ENCODE data around the gene THBS2. TPM values are rescaled to one million over a fixed set of nuclear protein-coding genes. Genes with fewer than 3 reads are reported as not detected.

THBS2 gene
- total and polyA plus RNA-seq, 11 donors, result 1.9 to 51.7 (median 15.9) TPM

- ATAC-seq, result no peak
- no peaks in the 10 kb centered on the region for H3K27me3 ChIP-seq
- intact Hi-C loops (cut with DNase I), result loop anchor here in 1 of 10 donors (2.0 kb wide), 1 partner anchor 47 kb away; no protein-coding TSS in a partner anchor
Measured at GRCh38 chr6:169211881-169212280, 41.8 kb downstream of the THBS2 start.

GRCh38 chr6:169210611-169211010, 43.0 kb downstream of the THBS2 start:
- Histone ChIP-seq H3K27me3 (no peaks in the 10 kb centered on the region), H3K27ac (no peak overlapping the region), H3K4me3 (no peak overlapping the region), H3K4me1 (peaks cover 0 to 30% (median 11%) of the 10 kb centered on the region in 12 donors), H3K36me3 (peaks cover 0 to under 1% (median 0%) of the 10 kb centered on the region in 9 donors), H3K9me3 (peaks cover 0 to 23% (median 6%) of the 10 kb centered on the region in 12 donors)
- WGBS, 4 donors, result 85 to 93% (median 90%) methylated on average over 3 of the region's 3 CpGs
- DNase-seq (no peak), ATAC-seq (no peak)
- TF ChIP-seq POLR2A (IDR thresholded peaks at IDR 0.05) (no peak), CTCF (IDR thresholded peaks at IDR 0.05) (no peak)
- intact Hi-C loops (cut with DNase I), result no loop called here

More at GRCh38 chr6:169211881-169212280, 41.8 kb downstream of the THBS2 start:
- Histone ChIP-seq H3K4me1 (peaks cover 0 to 31% (median 11%) of the 10 kb centered on the region in 12 donors), H3K27ac (no peak overlapping the region), H3K9me3 (peaks cover 0 to 16% (median 6%) of the 10 kb centered on the region in 12 donors), H3K36me3 (peaks cover 0 to 13% (median 0%) of the 10 kb centered on the region in 9 donors), H3K4me3 (no peak overlapping the region)
- DNase-seq, result no peak
- 55 to 100% (median 98%) methylated on average over 1 of the region's 1 CpG for WGBS, 4 donors
- TF ChIP-seq CTCF (IDR thresholded peaks at IDR 0.05), result no peak
- TF ChIP-seq POLR2A (IDR thresholded peaks at IDR 0.05), result no peak

GRCh38 chr6:169208011-169208410, 45.6 kb downstream of the THBS2 start:
- intact Hi-C loops (cut with DNase I), result no loop called here
- no peak for TF ChIP-seq POLR2A (IDR thresholded peaks at IDR 0.05)
- no peak for TF ChIP-seq CTCF (IDR thresholded peaks at IDR 0.05)
- Histone ChIP-seq H3K9me3 (peaks cover 0 to 23% (median 6%) of the 10 kb centered on the region in 12 donors), H3K4me1 (peaks cover 0 to 10% (median 2%) of the 10 kb centered on the region in 12 donors), H3K4me3 (no peak overlapping the region), H3K27me3 (no peaks in the 10 kb centered on the region), H3K27ac (no peak overlapping the region), H3K36me3 (no peaks in the 10 kb centered on the region)
- ATAC-seq (no peak), DNase-seq (no peak)

- Histone ChIP-seq H3K27ac (no peak overlapping the region), H3K9me3 (peaks cover 0 to 23% (median 6%) of the 10 kb centered on the region in 12 donors), H3K36me3 (no peaks in the 10 kb centered on the region), H3K27me3 (no peaks in the 10 kb centered on the region), H3K4me3 (no peak overlapping the region), H3K4me1 (peaks cover 0 to 8% (median 0%) of the 10 kb centered on the region in 12 donors)
- DNase-seq (no peak), ATAC-seq (no peak)
- intact Hi-C loops (cut with DNase I), result no loop called here
- TF ChIP-seq POLR2A (IDR thresholded peaks at IDR 0.05) (no peak), CTCF (IDR thresholded peaks at IDR 0.05) (no peak)
Measured at GRCh38 chr6:169207482-169207881, 46.2 kb downstream of the THBS2 start.
